Breast epithelium (tissue), 3 donors: ENCODE data around the gene RAD21L1.
A peak's percentile ranks its signal among the peaks of the same experiment; 100 is the strongest.

Source experiments
- CTCF ChIP-seq, 3 donors: fragments of 450-650 bp; IDR thresholded peaks; one replicate each; pipeline ENCODE4 v1.5.1; 2016 to 2017; ENCODE audit warnings: antibody characterized with exemption in 3 of 3, mild to moderate bottlenecking in 3 of 3, moderate library complexity in 3 of 3
- POLR2A ChIP-seq: fragments of 450-650 bp; IDR thresholded peaks from one replicate; pipeline ENCODE4 v1.6.1; 2016; ENCODE audit warnings: antibody characterized with exemption, mild to moderate bottlenecking, moderate library complexity

GRCh38 chr20:1212607-1213396 lies 13.0 kb upstream of the RAD21L1 start:
- TF ChIP-seq CTCF (IDR thresholded peaks at IDR 0.05) = peak; percentile 53 to 76 (median 70)
- TF ChIP-seq POLR2A = no peak
